DMS153 treated with DMSO at 0.1 percent for 48 hours (cell line): ENCODE results near the gene PAFAH1B1.

Experiments used
- DNase-seq: peaks from one replicate; lab custom pipeline; 2025; ENCODE audit not compliant: unreplicated experiment; lab: John Stamatoyannopoulos, UW

The PAFAH1B1 gene

DNA sequence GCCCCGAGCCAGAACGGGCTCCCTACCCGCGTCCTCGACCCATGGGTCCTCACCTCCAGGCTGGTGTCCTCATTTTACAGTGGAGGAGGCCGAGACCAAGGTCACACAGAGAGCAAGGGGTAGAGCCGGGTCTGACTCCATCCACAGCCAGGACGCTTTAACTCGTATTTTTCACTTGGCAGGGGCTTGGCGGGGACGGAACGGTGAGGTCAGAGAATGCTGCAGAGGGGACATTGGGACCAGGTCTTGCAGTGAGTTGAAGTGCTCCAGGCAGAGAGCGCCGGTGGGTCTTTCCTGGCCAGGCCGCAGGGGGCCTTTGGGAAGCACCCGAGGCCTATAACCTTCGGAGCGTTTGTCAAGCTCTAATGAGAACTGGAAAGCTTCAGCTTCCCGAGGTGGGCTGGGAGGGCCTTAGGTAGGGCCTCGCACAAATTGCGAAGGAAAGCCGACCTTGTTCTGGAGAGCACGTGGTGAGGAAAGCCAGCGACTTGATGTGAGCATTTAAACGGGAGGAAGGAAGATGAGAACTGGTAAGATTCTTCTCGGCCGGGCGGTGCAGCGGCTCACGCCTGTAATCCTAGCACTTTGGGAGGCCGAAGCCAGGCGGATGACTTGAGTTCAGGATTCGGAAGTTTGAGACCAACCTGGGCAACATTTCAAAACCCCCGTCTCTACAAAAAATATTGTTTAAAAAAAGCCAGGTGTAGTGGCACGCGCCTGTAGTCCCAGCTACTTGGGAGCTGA lies 119.0 kb downstream of the PAFAH1B1 start:
- DNase-seq: no peak

- DNase-seq: no peak
Measured at GRCh38 chr17:2713881-2714280, 120.4 kb downstream of the PAFAH1B1 start.

- no peak for DNase-seq
Measured at GRCh38 chr17:2716649-2717048, 123.2 kb downstream of the PAFAH1B1 start.

- DNase-seq: no peak
Measured at GRCh38 chr17:2718150-2718938, 124.9 kb downstream of the PAFAH1B1 start.

- no peak for DNase-seq
Measured at GRCh38 chr17:2719861-2720260, 126.4 kb downstream of the PAFAH1B1 start.

DNA sequence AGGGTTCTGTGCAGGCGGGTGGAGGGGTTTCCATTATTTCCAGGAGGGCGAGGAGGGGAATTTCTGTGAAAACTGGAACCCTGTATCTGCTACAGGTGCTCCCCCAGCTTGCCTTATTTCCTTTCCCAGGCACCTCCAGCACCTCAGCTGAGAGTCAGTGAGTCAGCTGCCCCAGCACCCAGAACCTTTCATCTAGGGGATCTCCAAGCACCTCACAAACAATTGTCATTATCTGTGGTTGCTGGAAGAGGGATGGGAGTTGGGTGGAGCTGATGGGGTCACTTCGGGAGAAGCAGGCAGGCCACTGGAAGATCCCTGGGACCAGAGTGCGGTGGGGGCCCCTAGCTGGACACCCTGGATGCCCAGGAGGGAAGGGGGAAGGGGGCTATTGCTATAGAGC lies 128.1 kb downstream of the PAFAH1B1 start:
- DNase-seq: no peak

DNA sequence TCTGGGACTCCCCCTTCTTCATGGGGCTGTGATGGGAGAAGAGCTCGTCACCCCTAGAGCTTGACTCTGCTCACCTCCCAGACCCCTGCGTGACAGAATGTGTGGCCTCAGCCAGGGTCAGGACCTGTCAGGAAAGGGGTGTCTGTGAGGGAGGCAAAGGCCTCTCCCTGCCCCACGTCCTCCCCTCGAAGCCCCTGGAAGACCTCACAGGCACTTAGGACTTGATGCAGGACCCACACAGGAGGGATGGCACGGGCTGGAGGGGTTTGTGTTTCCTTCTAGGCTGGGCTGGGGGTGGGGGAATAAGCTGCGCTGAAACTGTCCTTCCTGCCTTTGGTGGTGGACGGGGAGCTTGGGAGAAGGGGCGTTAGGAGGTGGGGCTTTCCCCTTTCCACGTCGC lies 129.2 kb downstream of the PAFAH1B1 start:
- no peak for DNase-seq

DNA sequence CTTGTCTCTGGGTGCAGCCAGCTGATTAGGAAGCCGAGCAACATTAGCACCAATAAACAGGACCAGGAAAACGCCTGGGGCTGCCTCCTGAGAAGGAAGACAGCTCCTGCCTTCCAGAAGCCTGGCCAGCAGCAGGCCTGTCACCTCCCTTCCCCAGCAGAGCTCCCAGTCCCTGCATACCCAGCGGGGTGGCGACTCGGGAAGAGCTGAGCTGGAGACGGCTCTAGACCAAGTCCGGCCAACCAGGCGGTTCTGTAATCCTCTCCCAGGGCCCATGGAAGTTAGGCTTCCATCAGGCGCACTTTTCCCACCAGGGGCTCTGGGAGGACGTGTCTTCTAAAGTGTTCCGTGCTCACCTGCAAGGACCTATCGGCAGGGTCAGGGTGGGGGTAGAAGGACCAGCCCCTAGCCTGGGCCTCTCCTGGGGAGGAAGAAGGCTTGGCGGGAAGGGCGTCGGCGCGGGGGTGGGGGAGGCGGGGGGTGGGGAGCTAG lies 130.1 kb downstream of the PAFAH1B1 start:
- no peak for DNase-seq

GRCh38 chr17:2723997-2724783 lies 130.7 kb downstream of the PAFAH1B1 start:
- DNase-seq: no peak

- DNase-seq: no peak
Measured at GRCh38 chr17:2724784-2725164, 131.3 kb downstream of the PAFAH1B1 start.

- DNase-seq: no peak
Measured at GRCh38 chr17:2730764-2731353, 137.4 kb downstream of the PAFAH1B1 start.

DNA sequence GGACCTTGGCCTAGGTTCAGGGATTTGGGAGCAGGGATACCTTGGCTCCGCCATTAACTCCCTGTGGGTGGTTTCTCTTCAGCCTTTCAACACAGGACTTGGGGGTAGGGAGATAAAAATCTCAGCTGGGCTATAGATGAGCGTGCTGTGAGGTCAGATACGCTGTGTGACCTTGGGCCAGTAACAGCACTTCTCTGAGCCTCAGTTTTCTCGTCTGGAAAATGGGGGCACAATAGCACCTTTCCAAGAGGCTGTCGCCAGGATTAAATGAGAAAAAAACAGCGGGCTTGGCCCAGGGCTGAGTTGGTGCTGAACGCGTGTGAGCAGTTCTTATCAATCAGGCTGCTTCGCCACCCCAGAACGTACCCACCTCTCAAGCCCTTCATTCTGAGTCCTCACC lies 138.4 kb downstream of the PAFAH1B1 start:
- no peak for DNase-seq

DNA sequence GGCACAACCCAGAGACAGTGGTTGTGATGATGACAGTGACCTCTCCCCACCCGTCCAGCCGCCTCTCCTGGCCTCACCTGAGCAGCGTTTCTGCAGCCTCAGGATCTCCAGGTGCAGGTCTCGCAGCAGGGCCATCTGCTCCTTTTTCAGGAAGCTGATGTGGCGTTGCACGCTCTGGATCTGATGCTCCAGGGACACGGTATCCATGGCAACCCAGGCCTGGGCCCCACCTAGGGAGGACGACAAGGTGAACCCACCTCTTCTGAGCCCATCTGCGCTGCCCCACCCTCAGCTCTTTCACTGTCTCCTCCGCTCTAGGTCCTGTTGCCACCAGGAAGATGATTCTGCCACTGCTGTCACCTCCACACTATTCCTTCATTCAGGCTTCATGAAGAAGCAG lies 141.5 kb downstream of the PAFAH1B1 start:
- DNase-seq: no peak
